Lower leg skin (tissue), 4 donors: ENCODE measurements around the gene NSFL1C. TPM values are rescaled to one million over a fixed set of nuclear protein-coding genes. Genes with fewer than 3 reads are reported as not detected.

ENCODE experiments used
- DNase-seq, 2 donors: peaks; one replicate each; pipeline ENCODE4 v3.0.0-alpha.2; 2019; ENCODE audit warnings: low spot score in 2 of 2
- H3K4me3 ChIP-seq: fragments of 200-600 bp; sonication (generic); 2 replicates; pipeline ENCODE4 v1.5.1; 2017; ENCODE audit warnings: mild to moderate bottlenecking, low read depth; ENCODE audit not compliant: poor library complexity, severe bottlenecking
- POLR2A ChIP-seq, 2 donors: fragments of 450-650 bp; IDR thresholded peaks; one replicate each; pipeline ENCODE4 v1.6.1; 2016 to 2017; ENCODE audit warnings: antibody characterized with exemption in 2 of 2, mild to moderate bottlenecking in 1 of 2, moderate library complexity in 1 of 2
- WGBS, 2 donors: methylation state at CpG; one replicate each; pipeline ENCODE4 v1.1.5; 2018; 5-methylcytosine and 5-hydroxymethylcytosine counted together
- intact Hi-C: fragments of 100-400 bp; cut with DNase I; formaldehyde crosslinking; loops from one replicate; pipeline ENCODE4 v1.15.0; 2023; ENCODE audit warnings: low total_unique reads
- total RNA-seq, 4 donors: library from RNA; depleted of rRNA; stranded (reverse); fragments of >200 nt; gene quantifications; one replicate each; pipeline ENCODE4 v1.1.0, GENCODE V29; 2016
- TF ChIP-seq, protein P1 (sequence below), 3 donors: fragments of 450-650 bp; IDR thresholded peaks; one replicate each; pipeline ENCODE4 v1.5.1; 2016; ENCODE audit warnings: antibody characterized with exemption in 3 of 3, mild to moderate bottlenecking in 3 of 3, moderate library complexity in 2 of 3

Gene NSFL1C
- total RNA-seq, 4 donors from 2014 or later, result 56.9 to 76.2 (median 63.5) TPM

DNA sequence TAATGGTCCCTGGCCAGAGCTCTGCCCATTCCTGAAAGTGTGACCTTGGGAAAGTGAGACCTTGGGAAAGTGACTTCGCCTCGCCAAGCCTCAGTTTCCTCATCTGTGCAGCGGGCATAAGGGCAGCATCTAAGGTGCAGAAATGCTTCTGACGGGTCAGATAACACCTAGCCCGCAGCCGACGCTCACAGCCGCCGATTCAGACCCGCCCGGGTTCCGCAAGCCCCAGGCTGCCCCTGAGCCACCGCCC lies 74.3 kb downstream of the NSFL1C start:
- no peak for DNase-seq
- H3K4me3 ChIP-seq, result peak overlapping the region; percentile 98
- intact Hi-C loops, result loop anchor here (10.0 kb wide), 1 partner anchor 58 kb away; no protein-coding TSS in a partner anchor
- no peak for TF ChIP-seq POLR2A (IDR thresholded peaks at IDR 0.05)
- TF ChIP-seq, protein P1, sequence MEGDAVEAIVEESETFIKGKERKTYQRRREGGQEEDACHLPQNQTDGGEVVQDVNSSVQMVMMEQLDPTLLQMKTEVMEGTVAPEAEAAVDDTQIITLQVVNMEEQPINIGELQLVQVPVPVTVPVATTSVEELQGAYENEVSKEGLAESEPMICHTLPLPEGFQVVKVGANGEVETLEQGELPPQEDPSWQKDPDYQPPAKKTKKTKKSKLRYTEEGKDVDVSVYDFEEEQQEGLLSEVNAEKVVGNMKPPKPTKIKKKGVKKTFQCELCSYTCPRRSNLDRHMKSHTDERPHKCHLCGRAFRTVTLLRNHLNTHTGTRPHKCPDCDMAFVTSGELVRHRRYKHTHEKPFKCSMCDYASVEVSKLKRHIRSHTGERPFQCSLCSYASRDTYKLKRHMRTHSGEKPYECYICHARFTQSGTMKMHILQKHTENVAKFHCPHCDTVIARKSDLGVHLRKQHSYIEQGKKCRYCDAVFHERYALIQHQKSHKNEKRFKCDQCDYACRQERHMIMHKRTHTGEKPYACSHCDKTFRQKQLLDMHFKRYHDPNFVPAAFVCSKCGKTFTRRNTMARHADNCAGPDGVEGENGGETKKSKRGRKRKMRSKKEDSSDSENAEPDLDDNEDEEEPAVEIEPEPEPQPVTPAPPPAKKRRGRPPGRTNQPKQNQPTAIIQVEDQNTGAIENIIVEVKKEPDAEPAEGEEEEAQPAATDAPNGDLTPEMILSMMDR (IDR thresholded peaks at IDR 0.05), result no peak
- 1 to 3% methylated on average over 5 to 11 of the region's 13 CpGs for WGBS, 2 donors

Other genes starting within 250 kb of the NSFL1C start
- under 1 TPM in 1 of 4 donors, not detected in 3; 0.38 TPM for gene RAD21L1, start 240.8 kb downstream of the NSFL1C start, total RNA-seq
- 1 to 10 TPM in 3 of 4 donors, under 1 TPM in 1; 0.25 to 2.8 (median 2.1) TPM for gene SNPH, start 200.6 kb downstream of the NSFL1C start, total RNA-seq
- gene SDCBP2, start 137.7 kb downstream of the NSFL1C start, total RNA-seq, result 100 to 1,000 TPM; 141 to 206 (median 181) TPM
- 100 to 1,000 TPM in 1 of 4 donors, 10 to 100 TPM in 3; 72.6 to 133 (median 87.5) TPM for gene FKBP1A, start 73.8 kb downstream of the NSFL1C start, total RNA-seq
- gene SIRPB2, start 24.6 kb upstream of the NSFL1C start, total RNA-seq, result 1 to 10 TPM in 3 of 4 donors, under 1 TPM in 1; 0.79 to 6.4 (median 3.1) TPM
- not detected for gene SIRPD, start 90.9 kb upstream of the NSFL1C start, total RNA-seq
- gene SIRPB1, start 153.2 kb upstream of the NSFL1C start, total RNA-seq, result 1 to 10 TPM in 1 of 4 donors, under 1 TPM in 2, not detected in 1; 0.30 to 2.6 (median 0.42) TPM
- under 1 TPM in 1 of 4 donors, not detected in 3; 0.89 TPM for gene SIRPG, start 190.9 kb upstream of the NSFL1C start, total RNA-seq